ENCODE measurements around the gene IST1. TPM values are rescaled to one million over a fixed set of nuclear protein-coding genes. Genes with fewer than 3 reads are reported as not detected.

The IST1 gene
- total and polyA plus RNA-seq, 10 of the 15 experiments (the other 5 are each of a cell fraction or from before 2014, with no cell fraction given) = 97.3 to 293 (median 138) TPM

- ChIA-PET CTCF (interaction anchor here (0.8 kb wide), 1 partner anchor 11 kb away, joined by 3 read pairs; no protein-coding TSS in a partner anchor), RAD21 (ENCODE audit: unreplicated experiment) (no interaction called here), SMC1A (ENCODE audit: uncharacterized antibody, unreplicated experiment) (no interaction called here), POLR2A (no interaction called here)
- in situ Hi-C loops (cut with MboI) (no loop called here), intact Hi-C loops (cut with micrococcal nuclease; ENCODE audit: unreplicated experiment) (no loop called here)
- BruUV-seq (replicated peaks) = TSS peak; percentile 40
- Histone ChIP-seq H3K9me3 (replicated peaks; ENCODE audit: control insufficient read depth, insufficient read depth, low read length) (no peaks in the 10 kb centered on the region), H3K36me3 (ENCODE audit: control insufficient read depth in 2 of 2, insufficient read depth in 2 of 2, low read length in 1 of 2) (peaks cover 19 to 56% of the 10 kb centered on the region in 2 experiments), H3K79me2 (ENCODE audit: control insufficient read depth, insufficient read depth, low read length) (no peaks in the 10 kb centered on the region; the same call in 1 of the 2 replicates), H2AFZ (ENCODE audit: control insufficient read depth, low read depth, low read length) (no peak overlapping the region), H3K27me3 (replicated peaks in 1 of 2; ENCODE audit: control insufficient read depth in 2 of 2, insufficient read depth in 2 of 2, low read length in 1 of 2) (no peaks in the 10 kb centered on the region), H3K4me3 (no peak overlapping the region), H3K4me1 (ENCODE audit: control insufficient read depth, insufficient read depth, low read length) (no peaks in the 10 kb centered on the region), H3K4me2 (ENCODE audit: control insufficient read depth, insufficient read depth) (no peak overlapping the region), H3K27ac (ENCODE audit: control insufficient read depth, insufficient read depth) (no peak overlapping the region), H4K20me1 (ENCODE audit: control insufficient read depth, insufficient read depth) (no peaks in the 10 kb centered on the region; the same call in 1 of the 2 replicates), H3K9ac (ENCODE audit: control insufficient read depth, insufficient read depth, low read length) (no peak overlapping the region)
- no peak for DNase-seq (ENCODE audit: low read depth, low spot score)
- no peak for FAIRE-seq
- no peak for TF ChIP-seq NFIC (IDR thresholded peaks at IDR 0.05; ENCODE audit: low read depth, low read length)
- TF ChIP-seq ZSCAN29 (IDR thresholded peaks at IDR 0.05) = no peak
- no peak for TF ChIP-seq E2F4 (IDR thresholded peaks at IDR 0.05; ENCODE audit: low read depth, low read length)
- no peak for TF ChIP-seq CBFB (IDR thresholded peaks at IDR 0.05; ENCODE audit: low read depth)
- no peak for TF ChIP-seq TAF1 (IDR thresholded peaks at IDR 0.05; ENCODE audit: borderline replicate concordance, low read depth, low read length)
- no peak for TF ChIP-seq BACH1 (IDR thresholded peaks at IDR 0.05; ENCODE audit: borderline replicate concordance)
- no peak for TF ChIP-seq REST (IDR thresholded peaks at IDR 0.05; ENCODE audit: low read depth, low read length)
- TF ChIP-seq, protein P1, sequence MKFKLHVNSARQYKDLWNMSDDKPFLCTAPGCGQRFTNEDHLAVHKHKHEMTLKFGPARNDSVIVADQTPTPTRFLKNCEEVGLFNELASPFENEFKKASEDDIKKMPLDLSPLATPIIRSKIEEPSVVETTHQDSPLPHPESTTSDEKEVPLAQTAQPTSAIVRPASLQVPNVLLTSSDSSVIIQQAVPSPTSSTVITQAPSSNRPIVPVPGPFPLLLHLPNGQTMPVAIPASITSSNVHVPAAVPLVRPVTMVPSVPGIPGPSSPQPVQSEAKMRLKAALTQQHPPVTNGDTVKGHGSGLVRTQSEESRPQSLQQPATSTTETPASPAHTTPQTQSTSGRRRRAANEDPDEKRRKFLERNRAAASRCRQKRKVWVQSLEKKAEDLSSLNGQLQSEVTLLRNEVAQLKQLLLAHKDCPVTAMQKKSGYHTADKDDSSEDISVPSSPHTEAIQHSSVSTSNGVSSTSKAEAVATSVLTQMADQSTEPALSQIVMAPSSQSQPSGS (IDR thresholded peaks at IDR 0.05; ENCODE audit: low read length) = no peak
- no peak for TF ChIP-seq TCF12 (IDR thresholded peaks at IDR 0.05; ENCODE audit: low read depth, low read length)
- ATAC-seq = no peak
- 91% methylated on average over 5 of the region's 5 CpGs for WGBS (ENCODE audit: insufficient coverage, insufficient replicate concordance, low lambda C conversion rate, missing lambda C conversion rate)
These were observed 32.5 kb downstream of the IST1 start for GRCh38 chr16:71927787-71928186.

All from GM12878 (cell line).